ENCODE measurements around the gene RAD51B.

Gene RAD51B

DNA sequence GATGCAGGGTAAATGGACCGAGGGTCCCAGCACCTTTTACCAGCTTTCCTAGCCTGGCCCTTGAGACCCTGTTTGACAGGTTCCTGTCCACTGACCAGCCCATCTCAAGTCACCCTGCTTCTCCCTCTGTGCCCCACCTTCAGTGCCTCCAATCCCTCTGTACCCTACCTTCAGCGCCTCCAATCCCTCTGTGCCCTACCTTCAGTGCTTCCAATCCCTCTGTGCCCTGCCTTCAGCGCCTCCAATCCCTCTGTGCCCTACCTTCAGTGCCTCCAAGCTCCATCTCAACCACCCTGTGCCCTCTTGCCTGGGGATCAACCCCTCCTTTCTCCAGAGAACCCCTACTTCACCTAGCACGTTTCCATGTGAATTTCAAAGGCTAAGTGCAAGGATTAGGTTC is 919.0 kb downstream of the RAD51B start:
- H3K27ac ChIP-seq (ENCODE audit: low read depth, low read length), result no peak overlapping the region
- WGBS, result 74% methylated on average over 4 of the region's 4 CpGs
- 0 out of 2 replicates have a peak, but pooled peaks cover 4% of the 10 kb centered on the region for H3K4me1 ChIP-seq (ENCODE audit: insufficient read depth, low read length)
- H3K27me3 ChIP-seq (ENCODE audit: insufficient read depth, low read length), result no peaks in the 10 kb centered on the region
- no peaks in the 10 kb centered on the region for H3K36me3 ChIP-seq (ENCODE audit: insufficient read depth, low read length)
- H3K9me3 ChIP-seq (ENCODE audit: insufficient read depth, low read depth, low read length), result peaks cover 5% of the 10 kb centered on the region
- H3K4me3 ChIP-seq (ENCODE audit: low read length), result no peak overlapping the region
- H3K9ac ChIP-seq (ENCODE audit: low read depth, low read length), result no peak overlapping the region

DNA sequence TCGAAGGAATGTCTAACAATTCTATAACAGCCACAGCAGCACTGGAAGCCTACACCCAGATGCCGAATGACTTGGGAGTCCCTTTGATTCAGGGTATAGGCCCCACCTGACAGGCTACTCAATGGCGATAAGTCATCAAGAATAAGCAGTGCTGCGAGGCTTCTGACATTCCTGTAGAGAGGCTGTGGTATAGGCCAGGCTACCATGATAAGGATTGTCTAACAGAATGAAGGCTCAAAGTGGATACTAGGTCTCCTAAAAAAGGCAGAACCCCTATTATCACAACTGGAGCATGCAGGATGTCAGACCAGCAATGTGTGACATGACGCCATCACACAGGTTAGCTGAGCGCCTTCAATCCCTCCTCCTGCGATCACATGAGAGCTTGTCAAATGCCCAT is 920.1 kb downstream of the RAD51B start:
- Histone ChIP-seq H3K36me3 (ENCODE audit: insufficient read depth, low read length) (no peaks in the 10 kb centered on the region), H3K9me3 (ENCODE audit: insufficient read depth, low read depth, low read length) (peaks cover 5% of the 10 kb centered on the region), H3K27ac (ENCODE audit: low read depth, low read length) (no peak overlapping the region), H3K27me3 (ENCODE audit: insufficient read depth, low read length) (no peaks in the 10 kb centered on the region), H3K4me3 (ENCODE audit: low read length) (no peak overlapping the region), H3K9ac (ENCODE audit: low read depth, low read length) (no peak overlapping the region), H3K4me1 (ENCODE audit: insufficient read depth, low read length) (0 out of 2 replicates have a peak, but pooled peaks cover 4% of the 10 kb centered on the region)
- 96% methylated on average over 7 of the region's 7 CpGs for WGBS

DNA sequence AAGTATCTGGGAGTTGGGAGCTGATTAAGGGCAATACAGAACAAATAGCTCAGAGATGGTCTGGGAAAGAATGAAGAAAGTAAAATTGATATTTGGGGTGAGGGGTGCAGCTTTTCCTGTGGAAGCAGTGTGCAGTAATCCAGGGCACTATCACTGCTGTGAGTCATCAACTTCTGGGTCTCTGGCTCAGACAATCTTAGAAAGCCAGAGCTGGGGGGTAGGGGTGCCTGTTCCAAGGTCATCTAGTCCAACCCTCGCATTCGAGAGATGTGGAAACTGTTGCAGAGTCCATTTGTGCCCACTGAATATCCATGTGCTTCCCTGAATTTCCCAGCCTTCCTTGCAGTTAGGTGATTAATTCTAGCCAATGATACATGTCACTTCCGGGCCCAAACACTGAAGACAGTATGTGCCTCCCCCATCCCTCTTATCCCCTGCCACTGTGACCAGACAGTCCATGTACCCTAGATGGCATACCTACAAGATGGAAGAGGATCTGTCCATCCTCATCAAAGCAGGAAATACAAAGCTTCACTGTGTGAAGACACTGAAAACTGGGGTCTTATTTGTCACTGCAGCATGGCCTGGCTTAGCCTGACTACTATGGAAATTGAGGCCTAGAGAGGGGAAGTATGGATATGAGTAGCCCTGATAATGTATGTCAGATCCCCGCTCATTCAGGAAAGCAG is 921.4 kb downstream of the RAD51B start:
- no peak overlapping the region for H3K4me3 ChIP-seq (ENCODE audit: low read length)
- 94% methylated on average over 4 of the region's 4 CpGs for WGBS
- no peak overlapping the region for H3K9ac ChIP-seq (ENCODE audit: low read depth, low read length)
- H3K4me1 ChIP-seq (ENCODE audit: insufficient read depth, low read length), result 0 out of 2 replicates have a peak, but pooled peaks cover 4% of the 10 kb centered on the region
- H3K36me3 ChIP-seq (ENCODE audit: insufficient read depth, low read length), result no peaks in the 10 kb centered on the region
- no peaks in the 10 kb centered on the region for H3K27me3 ChIP-seq (ENCODE audit: insufficient read depth, low read length)
- peaks cover 5% of the 10 kb centered on the region for H3K9me3 ChIP-seq (ENCODE audit: insufficient read depth, low read depth, low read length)
- no peak overlapping the region for H3K27ac ChIP-seq (ENCODE audit: low read depth, low read length)

DNA sequence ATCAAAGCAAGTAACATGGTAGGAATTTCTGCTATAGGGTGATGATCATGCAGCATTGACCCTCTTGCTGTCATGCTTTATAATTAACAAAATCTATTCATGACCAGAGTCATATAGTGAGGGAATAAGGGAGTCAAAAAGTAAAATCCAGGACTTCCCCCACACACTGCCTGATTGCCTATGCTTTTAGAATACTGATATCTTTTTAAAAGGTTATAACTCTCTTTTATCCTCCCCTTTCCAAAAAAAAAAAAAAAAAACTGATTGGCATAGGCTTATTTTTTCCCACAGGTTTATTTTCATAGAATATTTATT is 921.9 kb downstream of the RAD51B start:
- H3K27me3 ChIP-seq (ENCODE audit: insufficient read depth, low read length), result no peaks in the 10 kb centered on the region
- H3K36me3 ChIP-seq (ENCODE audit: insufficient read depth, low read length), result no peaks in the 10 kb centered on the region
- no peak overlapping the region for H3K4me3 ChIP-seq (ENCODE audit: low read length)
- H3K4me1 ChIP-seq (ENCODE audit: insufficient read depth, low read length), result 0 out of 2 replicates have a peak, but pooled peaks cover 2% of the 10 kb centered on the region
- H3K9ac ChIP-seq (ENCODE audit: low read depth, low read length), result no peak overlapping the region
- H3K9me3 ChIP-seq (ENCODE audit: insufficient read depth, low read depth, low read length), result peaks cover 5% of the 10 kb centered on the region
- no peak overlapping the region for H3K27ac ChIP-seq (ENCODE audit: low read depth, low read length)

DNA sequence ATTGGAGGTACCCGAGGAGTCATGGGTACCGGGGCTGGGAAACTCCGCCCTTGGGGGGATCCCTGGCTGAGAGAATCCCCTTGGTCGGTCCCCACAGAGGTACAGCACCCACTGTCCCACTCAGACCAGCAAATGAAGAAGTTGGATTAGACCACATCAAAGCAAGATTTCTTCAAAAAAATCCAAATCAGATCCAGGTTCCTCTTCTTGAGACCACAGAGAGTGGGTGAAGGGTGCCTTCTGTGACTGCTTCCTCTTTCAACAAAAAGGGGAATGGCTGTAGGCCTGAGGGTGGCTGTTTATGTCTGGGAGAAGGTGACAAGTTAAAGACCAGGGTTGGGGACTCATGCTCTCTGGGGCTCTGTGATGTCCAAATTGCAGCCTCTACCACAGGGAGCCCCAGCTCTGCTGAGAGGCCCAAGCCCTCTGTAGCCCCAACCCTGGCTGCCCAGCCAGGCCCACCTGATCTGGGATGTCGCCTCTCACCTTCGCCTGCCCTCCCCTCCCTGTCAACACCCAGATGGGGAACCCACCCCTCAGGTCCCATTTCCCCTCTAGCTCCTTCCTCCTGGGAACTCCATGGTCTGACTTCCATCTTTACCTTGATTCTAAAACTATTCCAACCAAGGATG is 922.4 kb downstream of the RAD51B start:
- WGBS, result 92% methylated on average over 6 of the region's 6 CpGs

DNA sequence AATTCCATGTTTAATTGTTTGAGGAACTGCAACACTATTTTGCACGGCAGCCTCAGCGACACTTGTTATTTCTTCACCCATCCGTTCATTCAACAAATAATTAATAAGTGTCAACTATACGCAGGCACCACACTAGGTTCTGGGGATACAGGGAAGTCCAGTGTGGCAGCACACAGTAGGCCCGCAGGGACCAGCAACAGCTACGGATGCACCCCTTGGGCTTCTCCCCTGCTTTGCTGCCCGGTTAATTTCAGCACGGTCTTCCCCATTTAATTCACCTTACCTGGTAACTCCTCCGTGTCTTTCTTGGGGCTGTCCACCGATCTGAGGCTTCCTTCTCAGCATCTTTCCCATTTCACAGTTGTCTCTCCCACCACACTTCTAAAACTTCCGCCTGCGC is 925.0 kb downstream of the RAD51B start:
- peaks cover 5% of the 10 kb centered on the region for H3K9me3 ChIP-seq (ENCODE audit: insufficient read depth, low read depth, low read length)
- H3K36me3 ChIP-seq (ENCODE audit: insufficient read depth, low read length), result no peaks in the 10 kb centered on the region
- no peaks in the 10 kb centered on the region for H3K4me1 ChIP-seq (ENCODE audit: insufficient read depth, low read length)
- H3K9ac ChIP-seq (ENCODE audit: low read depth, low read length), result no peak overlapping the region
- H3K27me3 ChIP-seq (ENCODE audit: insufficient read depth, low read length), result no peaks in the 10 kb centered on the region
- 92% methylated on average over 12 of the region's 12 CpGs for WGBS
- no peak overlapping the region for H3K27ac ChIP-seq (ENCODE audit: low read depth, low read length)
- no peak overlapping the region for H3K4me3 ChIP-seq (ENCODE audit: low read length)

More for the DNA sequence above, 922.4 kb downstream of the RAD51B start:
- no peak overlapping the region for H3K27ac ChIP-seq (ENCODE audit: low read depth, low read length)
- no peaks in the 10 kb centered on the region for H3K27me3 ChIP-seq (ENCODE audit: insufficient read depth, low read length)
- peaks cover 5% of the 10 kb centered on the region for H3K9me3 ChIP-seq (ENCODE audit: insufficient read depth, low read depth, low read length)
- H3K4me3 ChIP-seq (ENCODE audit: low read length), result no peak overlapping the region
- H3K36me3 ChIP-seq (ENCODE audit: insufficient read depth, low read length), result no peaks in the 10 kb centered on the region
- no peaks in the 10 kb centered on the region for H3K4me1 ChIP-seq (ENCODE audit: insufficient read depth, low read length)
- no peak overlapping the region for H3K9ac ChIP-seq (ENCODE audit: low read depth, low read length)

DNA sequence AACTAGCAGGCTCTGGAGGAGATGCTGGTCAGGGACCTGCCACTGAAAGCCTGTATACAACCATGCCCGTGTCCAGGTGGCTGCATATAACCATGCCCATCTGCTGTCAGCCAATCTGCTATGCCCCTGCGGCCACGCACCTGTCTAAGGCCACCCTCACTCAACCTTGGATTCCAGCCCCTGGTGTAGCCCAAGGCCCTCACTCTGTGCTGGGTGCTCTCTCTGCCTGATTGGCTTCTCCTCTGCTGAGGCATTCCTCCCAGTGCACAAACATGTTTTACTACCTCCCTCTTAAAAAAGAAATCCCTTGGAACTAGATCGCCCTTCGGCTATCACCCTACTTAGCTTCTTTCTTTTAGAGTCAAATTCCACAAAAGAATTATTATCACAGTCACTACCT is 927.8 kb downstream of the RAD51B start:
- no peaks in the 10 kb centered on the region for H3K9me3 ChIP-seq (ENCODE audit: insufficient read depth, low read depth, low read length)
- no peaks in the 10 kb centered on the region for H3K36me3 ChIP-seq (ENCODE audit: insufficient read depth, low read length)
- H3K9ac ChIP-seq (ENCODE audit: low read depth, low read length), result no peak overlapping the region
- no peak overlapping the region for H3K4me3 ChIP-seq (ENCODE audit: low read length)
- H3K27me3 ChIP-seq (ENCODE audit: insufficient read depth, low read length), result no peaks in the 10 kb centered on the region
- no peak overlapping the region for H3K27ac ChIP-seq (ENCODE audit: low read depth, low read length)
- 93% methylated on average over 5 of the region's 5 CpGs for whole genome bisulfite sequencing
- H3K4me1 ChIP-seq (ENCODE audit: insufficient read depth, low read length), result no peaks in the 10 kb centered on the region

DNA sequence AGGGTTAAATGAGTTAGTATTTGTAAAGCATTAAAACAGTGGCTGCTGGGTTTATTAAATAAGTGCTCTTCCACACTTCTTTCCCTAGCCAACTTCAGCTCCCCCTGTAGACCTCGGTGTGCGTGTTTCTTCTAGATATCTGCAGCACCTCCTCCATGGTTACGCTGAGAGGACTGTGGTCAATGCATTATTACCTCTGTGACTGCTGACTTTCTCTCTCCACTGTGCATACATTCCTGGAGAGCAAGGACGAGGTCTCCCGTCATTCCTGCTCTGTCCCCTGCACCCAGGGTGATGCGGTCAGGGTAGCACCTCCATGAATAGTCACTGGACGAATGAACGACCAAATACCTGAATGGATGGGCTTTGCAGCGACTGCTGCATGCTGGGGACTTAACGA is 928.7 kb downstream of the RAD51B start:
- H3K9me3 ChIP-seq (ENCODE audit: insufficient read depth, low read depth, low read length), result no peaks in the 10 kb centered on the region
- H3K27ac ChIP-seq (ENCODE audit: low read depth, low read length), result no peak overlapping the region
- WGBS, result 92% methylated on average over 10 of the region's 10 CpGs
- H3K4me3 ChIP-seq (ENCODE audit: low read length), result no peak overlapping the region
- no peaks in the 10 kb centered on the region for H3K36me3 ChIP-seq (ENCODE audit: insufficient read depth, low read length)
- H3K9ac ChIP-seq (ENCODE audit: low read depth, low read length), result no peak overlapping the region
- no peaks in the 10 kb centered on the region for H3K4me1 ChIP-seq (ENCODE audit: insufficient read depth, low read length)
- H3K27me3 ChIP-seq (ENCODE audit: insufficient read depth, low read length), result no peaks in the 10 kb centered on the region

DNA sequence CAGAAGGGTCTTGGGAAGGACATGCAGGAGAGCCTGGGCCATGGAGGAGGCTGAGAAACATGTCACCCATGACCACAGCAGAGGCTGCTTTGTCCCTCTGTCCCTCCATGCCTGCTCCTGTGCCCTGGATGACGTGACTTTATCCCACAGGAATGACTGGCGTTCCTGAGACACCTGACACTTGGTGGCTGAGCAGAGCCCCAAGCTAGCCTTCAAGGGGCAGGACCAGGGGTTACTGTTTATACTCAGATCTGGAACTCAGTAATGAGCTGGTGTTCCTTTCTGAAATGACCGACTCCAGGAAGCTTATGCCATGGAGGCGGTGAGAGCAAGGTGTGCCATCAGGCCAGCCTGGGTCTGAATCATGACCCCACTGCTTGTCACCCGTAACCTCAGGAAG is 929.1 kb downstream of the RAD51B start:
- WGBS, result 91% methylated on average over 5 of the region's 5 CpGs
- H3K4me1 ChIP-seq (ENCODE audit: insufficient read depth, low read length), result no peaks in the 10 kb centered on the region
- H3K9me3 ChIP-seq (ENCODE audit: insufficient read depth, low read depth, low read length), result no peaks in the 10 kb centered on the region
- no peak overlapping the region for H3K4me3 ChIP-seq (ENCODE audit: low read length)
- H3K27ac ChIP-seq (ENCODE audit: low read depth, low read length), result no peak overlapping the region
- no peak overlapping the region for H3K9ac ChIP-seq (ENCODE audit: low read depth, low read length)
- no peaks in the 10 kb centered on the region for H3K27me3 ChIP-seq (ENCODE audit: insufficient read depth, low read length)
- no peaks in the 10 kb centered on the region for H3K36me3 ChIP-seq (ENCODE audit: insufficient read depth, low read length)

DNA sequence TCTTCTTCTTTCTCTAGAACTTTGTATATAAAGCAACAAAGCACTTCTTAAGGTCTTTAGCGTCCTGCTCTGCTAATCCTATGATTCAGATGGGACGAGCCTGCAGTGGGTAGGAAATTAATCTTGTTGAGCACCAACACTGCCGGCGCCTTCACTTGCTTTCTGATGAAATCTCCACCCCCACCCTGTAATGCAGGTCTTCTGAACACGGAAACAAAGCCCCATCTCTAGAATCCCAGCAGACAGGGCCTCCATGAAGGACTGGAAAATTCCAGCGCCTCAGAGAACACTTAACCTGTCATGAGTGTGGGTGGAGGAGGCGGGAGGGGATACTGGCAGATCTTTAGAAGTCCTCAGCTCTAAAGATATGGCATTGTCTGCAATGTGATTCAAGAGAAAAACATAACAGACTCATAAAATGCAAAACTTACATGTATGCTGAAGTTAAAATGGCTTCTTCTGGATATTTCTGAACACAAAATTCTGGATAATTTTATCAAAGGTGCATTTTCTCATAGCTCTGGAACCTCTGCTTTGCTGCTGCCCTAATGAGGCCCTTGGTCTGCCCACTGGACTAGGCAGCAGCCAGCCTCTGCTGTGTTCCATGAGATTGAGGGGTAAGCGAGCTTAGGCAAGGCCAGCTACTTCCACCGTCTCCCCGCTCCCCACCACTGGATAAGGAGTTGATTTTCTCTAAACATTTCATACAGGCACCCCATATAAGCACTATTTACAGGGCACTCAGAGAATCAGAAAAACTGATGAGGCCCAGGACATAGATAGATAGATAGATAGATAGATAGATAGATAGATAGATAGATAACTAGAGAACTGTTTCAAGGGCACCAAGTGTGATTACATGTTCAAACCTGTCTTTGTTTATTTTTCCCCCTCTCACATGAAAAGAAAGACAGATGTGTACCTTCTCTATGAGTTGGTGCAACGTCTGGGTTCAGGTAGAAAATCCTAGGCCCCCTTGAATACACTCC is 930.2 kb downstream of the RAD51B start:
- no peaks in the 10 kb centered on the region for H3K9me3 ChIP-seq (ENCODE audit: insufficient read depth, low read depth, low read length)
- no peaks in the 10 kb centered on the region for H3K36me3 ChIP-seq (ENCODE audit: insufficient read depth, low read length)
- H3K4me1 ChIP-seq (ENCODE audit: insufficient read depth, low read length), result no peaks in the 10 kb centered on the region
- WGBS, result 92% methylated on average over 10 of the region's 11 CpGs
- H3K4me3 ChIP-seq (ENCODE audit: low read length), result no peak overlapping the region
- H3K27me3 ChIP-seq (ENCODE audit: insufficient read depth, low read length), result no peaks in the 10 kb centered on the region
- no peak overlapping the region for H3K27ac ChIP-seq (ENCODE audit: low read depth, low read length)
- no peak overlapping the region for H3K9ac ChIP-seq (ENCODE audit: low read depth, low read length)

Data from HUES64 (cell line).